DMS153 treated with DMSO at 0.1 percent for 48 hours (cell line): Measurements from ENCODE around the gene CEP128.

ENCODE experiments used
- DNase-seq: peaks from one replicate; lab custom pipeline; 2025; ENCODE audit not compliant: unreplicated experiment; lab: John Stamatoyannopoulos, UW

CEP128 gene

DNA sequence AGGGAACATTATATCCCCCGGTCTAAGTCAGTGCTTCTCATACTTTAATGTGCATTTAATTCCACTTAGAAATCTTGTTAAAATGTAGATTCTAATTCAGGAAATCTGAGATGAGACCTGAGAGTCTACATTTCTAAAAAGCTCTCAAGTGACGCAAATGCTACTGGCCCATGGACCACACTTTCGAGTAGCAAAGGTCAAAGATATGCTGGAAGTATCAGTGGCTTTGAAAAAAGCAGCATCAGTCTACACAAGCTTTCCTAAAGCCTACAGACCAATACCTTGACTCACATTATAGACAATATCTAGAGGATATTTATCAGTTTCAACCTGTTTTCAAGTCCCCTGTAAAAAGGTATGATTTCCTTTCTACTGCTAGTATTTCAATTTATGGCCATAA, 248.6 kb downstream of the CEP128 start:
- DNase-seq = no peak

- no peak for DNase-seq
These were observed 259.9 kb downstream of the CEP128 start for GRCh38 chr14:80681651-80682050.

DNA sequence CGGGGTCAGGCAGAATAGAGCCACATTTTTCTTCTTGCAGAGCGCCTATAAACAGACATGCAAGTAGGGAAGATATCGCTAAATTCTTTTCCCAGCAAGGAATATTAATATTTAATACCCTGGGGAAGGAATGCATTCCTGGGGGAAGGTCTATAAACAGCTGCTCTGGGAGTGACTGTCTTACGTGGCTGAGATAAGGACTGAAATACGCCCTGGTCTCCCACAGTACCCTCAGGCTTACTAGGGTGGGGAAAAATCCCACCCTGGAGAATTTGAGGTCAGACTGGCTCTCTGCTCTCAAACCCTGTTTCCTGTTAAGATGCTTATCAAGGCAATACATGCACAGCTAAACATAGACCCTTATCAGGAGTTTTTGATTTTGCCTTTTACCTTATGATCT, 262.3 kb downstream of the CEP128 start:
- no peak for DNase-seq

GRCh38 chr14:80678436-80678835, 263.1 kb downstream of the CEP128 start:
- DNase-seq = no peak

DNA sequence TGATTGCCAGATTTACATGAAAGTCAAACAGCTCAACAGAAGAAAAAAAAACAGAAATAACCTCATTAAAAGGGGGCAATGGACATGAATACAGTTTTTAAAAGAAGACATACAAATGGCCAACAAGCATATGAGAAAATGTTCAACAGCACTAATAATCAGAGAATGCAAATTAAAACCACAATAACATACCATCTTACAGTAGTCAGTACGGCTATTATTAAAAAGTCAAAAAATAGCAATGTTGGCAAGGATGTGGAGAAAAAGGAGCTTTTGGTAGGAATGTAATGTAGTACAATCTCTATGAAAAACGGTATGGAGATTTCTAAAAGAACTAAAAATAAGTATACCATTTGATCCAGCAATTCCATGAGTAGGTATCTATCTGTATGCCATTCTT, 272.1 kb downstream of the CEP128 start:
- no peak for DNase-seq

DNA sequence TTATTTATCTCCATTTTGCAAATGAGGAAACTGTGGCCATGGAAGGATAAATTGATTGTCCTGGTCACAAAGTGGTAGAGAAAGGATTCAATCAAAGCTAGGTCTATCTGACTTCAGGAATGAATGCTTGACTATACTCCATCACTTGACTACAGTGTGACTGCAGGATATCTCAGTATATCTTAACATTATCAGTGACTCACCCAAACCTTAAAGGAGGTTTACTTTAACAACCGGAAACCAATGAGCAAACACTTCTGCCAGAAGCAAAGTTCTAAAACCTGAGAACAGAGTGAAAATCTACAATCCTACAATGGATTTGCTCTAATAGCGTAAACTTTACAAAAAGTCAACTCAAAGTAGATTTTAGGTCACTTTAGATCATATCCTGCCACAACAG, 277.0 kb downstream of the CEP128 start:
- no peak for DNase-seq

GRCh38 chr14:80663541-80663940, 278.0 kb downstream of the CEP128 start:
- no peak for DNase-seq

- DNase-seq = no peak
These were observed 281.8 kb downstream of the CEP128 start for GRCh38 chr14:80659783-80660182.

- DNase-seq = no peak
These were observed 282.8 kb downstream of the CEP128 start for GRCh38 chr14:80658733-80659132.

GRCh38 chr14:80658155-80658554, 283.4 kb downstream of the CEP128 start:
- DNase-seq = no peak

- no peak for DNase-seq
These were observed 287.6 kb downstream of the CEP128 start for GRCh38 chr14:80653956-80654355.

DNA sequence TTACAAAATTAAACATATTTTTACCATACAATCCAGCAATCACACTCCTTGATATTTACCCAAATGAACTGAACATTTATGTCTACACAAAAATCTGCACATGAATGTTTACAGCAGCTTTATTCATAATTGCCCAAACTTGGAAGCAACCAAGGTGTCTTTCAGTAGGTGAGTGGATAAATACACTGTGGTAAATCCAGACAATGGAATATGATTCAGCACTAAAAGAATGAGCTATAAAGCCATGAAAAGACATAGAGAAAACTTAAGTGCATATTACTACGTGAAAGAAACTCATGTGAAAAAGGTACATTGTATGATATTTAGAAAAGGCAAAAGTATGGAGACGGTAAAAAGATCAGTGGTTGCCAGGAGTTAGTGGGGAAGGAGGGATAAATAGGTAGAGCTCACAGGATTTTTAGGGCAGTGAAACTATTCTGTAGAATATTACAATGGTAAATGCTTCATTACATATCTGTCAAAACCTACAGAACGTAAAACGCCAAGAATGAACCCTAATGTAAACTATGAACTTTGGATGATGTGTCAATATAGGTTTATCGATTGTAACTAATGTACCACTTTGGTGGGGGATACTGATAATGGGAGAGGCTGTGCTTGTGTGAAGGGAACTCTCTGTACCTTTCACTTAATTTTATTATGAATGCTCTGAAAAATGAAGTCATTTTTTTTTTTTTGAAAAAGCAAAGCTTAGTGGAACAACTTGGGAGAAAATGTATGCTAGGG, 295.7 kb downstream of the CEP128 start:
- DNase-seq = no peak

DNA sequence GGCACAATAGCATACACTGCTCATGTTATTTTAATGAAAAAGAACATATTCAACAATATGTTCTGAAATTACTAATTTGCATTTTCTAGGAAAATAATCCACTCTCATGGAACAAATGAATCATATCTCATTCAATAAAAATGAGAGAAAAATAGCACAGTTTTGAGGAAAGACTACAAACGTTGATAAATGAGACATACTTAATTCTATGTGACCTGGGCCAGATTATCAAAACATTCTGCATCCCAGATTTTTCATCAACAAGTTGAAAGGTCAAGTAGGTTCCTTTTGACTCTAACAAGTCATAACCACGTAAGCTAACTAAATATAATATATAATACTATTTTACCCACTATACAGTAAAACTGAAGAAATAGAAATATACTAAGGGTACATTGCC, 296.7 kb downstream of the CEP128 start:
- DNase-seq = no peak

- DNase-seq = no peak
These were observed 302.7 kb downstream of the CEP128 start for GRCh38 chr14:80638620-80639515.

DNA sequence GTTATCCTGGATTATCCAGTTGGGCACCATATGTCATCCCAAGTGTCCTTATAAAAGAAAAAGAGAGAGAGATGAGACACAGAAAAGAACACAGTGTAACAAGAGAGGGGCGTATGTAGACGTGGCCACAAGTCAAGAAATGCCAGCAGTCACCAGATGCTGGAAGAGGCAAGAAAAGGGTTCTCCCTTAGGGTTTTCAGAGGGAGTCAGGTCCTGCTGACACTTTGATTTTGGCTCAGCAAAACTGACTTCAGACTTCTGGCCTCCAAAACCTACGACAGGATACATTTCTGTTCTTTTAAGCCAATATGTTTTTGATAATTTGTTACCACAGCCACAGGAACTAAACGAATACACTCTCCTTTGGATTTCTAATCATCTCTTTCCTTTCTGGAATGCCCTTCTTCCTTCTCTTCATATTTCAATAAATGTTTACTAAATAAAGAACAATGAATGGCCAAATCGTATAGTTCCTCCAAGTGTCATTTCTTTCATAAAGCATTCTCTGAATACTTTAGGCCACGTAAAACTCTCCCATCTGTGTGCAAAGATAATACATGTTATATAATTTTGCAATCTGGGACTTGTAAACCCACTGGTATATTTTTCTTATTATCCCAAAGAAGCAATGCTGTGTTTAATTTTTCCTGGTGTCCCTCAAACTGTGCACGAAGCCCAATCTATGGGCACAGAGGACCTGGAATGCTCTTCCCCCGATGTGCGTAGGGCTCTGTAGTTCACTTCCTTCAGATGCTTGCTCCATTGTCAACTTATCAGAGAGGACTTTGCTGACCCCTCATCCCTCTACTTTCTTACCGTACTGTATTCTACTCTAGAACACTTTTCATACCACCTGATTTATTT, 303.6 kb downstream of the CEP128 start:
- DNase-seq = no peak

- DNase-seq = no peak
These were observed 305.5 kb downstream of the CEP128 start for GRCh38 chr14:80636071-80636470.

DNA sequence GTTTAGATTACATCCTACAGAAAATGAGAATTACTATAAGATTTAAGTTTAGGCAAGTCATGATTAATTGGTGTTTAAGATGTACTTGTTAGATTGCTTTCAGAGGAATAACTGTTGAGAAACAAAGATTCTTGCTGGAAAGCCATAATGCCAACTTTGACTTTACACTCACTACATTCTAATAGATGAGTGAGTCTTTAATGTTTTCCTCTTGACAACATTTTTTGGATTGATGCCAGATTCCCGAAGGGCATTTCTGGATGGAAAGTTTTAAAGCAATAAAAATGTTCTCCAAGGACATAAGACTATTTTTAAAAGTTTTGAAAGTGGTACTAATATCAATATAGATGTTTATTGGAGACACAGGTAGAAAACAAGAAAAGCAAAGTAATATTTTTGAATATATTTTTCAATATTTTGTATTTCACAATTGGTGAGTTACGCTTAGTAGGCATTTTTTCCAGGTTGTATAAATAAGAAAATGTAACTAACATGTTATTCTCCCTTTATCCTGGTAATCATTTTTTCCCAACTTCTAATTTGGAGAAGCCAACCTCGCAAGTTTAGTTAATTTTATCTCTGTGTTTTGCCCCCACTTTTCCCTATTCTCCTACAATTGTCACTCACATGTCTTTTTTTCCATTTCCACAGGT, 307.3 kb downstream of the CEP128 start:
- no peak for DNase-seq

DNA sequence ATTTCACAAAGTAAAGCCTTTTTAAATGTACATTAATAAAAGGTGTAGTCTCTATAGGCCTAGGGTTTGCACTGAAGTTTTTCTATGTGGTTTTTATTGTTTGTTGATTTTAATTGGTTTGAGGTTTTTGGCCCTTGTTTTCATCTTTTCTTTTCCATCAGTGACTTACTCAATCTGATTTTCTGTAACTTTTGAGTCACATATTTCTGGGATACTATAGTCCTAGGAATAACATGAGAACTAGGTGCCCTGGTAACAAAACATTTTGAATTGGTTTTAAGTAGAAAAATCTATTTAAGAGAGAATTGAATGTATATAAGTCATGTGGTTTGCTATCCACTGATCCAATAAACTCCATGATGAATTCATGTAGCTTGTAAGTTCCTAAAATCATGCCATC, 311.9 kb downstream of the CEP128 start:
- no peak for DNase-seq

DNA sequence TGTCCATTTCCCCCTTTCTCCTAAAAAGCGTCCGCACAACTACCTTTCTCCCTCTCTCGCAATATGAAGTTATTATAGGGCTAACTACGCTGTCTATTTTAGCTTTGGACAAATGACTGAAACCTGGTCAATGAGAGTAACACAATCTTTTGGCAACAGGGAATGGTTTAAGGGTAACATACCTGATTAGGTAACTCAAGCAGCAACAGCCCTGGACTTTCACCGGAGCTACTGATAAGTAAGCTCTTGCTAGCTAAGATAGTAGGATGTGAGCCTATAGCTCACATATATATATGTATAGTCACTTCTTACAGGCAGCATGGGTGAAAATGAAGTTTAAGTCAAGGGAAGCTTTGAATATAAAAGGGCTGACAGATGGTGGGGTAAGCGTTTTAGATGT, 313.0 kb downstream of the CEP128 start:
- no peak for DNase-seq

- no peak for DNase-seq
These were observed 313.8 kb downstream of the CEP128 start for GRCh38 chr14:80627745-80628144.

GRCh38 chr14:80624581-80624980, 317.0 kb downstream of the CEP128 start:
- no peak for DNase-seq
